ENCODE measurements around the gene OGDHL. TPM values are rescaled to one million over a fixed set of nuclear protein-coding genes. Genes with fewer than 3 reads are reported as not detected.
"Not testable (repeated sequence)": the region's sequence is repeated elsewhere in the genome, so short reads cannot be mapped to it uniquely, and the experiment has no call there.

OGDHL gene
- total RNA-seq, 1 donor from 2014 or later, result 1.7 TPM

GRCh38 chr10:49756641-49757040 lies 5.5 kb downstream of the OGDHL start:
- no peak for DNase-seq (ENCODE audit: extremely low spot score, unreplicated experiment)
- Mint-ChIP-seq H3K36me3 (ENCODE audit: unreplicated experiment) (no peaks in the 10 kb centered on the region), H3K27ac (ENCODE audit: unreplicated experiment) (no peak overlapping the region), H3K27me3 (ENCODE audit: unreplicated experiment) (peaks cover 15% of the 10 kb centered on the region), H3K9me3 (ENCODE audit: unreplicated experiment) (no peaks in the 10 kb centered on the region), H3K4me3 (ENCODE audit: unreplicated experiment) (no peak overlapping the region), H3K4me1 (ENCODE audit: unreplicated experiment) (no peaks in the 10 kb centered on the region)
- TF ChIP-seq CTCF (IDR thresholded peaks at IDR 0.05), result no peak

- TF ChIP-seq CTCF (IDR thresholded peaks at IDR 0.05), result no peak
- no peak overlapping the region for H3K27ac Mint-ChIP-seq (ENCODE audit: unreplicated experiment)
- H3K27me3 Mint-ChIP-seq (ENCODE audit: unreplicated experiment), result peaks cover 15% of the 10 kb centered on the region
- H3K4me1 Mint-ChIP-seq (ENCODE audit: unreplicated experiment), result no peaks in the 10 kb centered on the region
- no peak for DNase-seq (ENCODE audit: extremely low spot score, unreplicated experiment)
- no peaks in the 10 kb centered on the region for H3K9me3 Mint-ChIP-seq (ENCODE audit: unreplicated experiment)
- no peak overlapping the region for H3K4me3 Mint-ChIP-seq (ENCODE audit: unreplicated experiment)
- H3K36me3 Mint-ChIP-seq (ENCODE audit: unreplicated experiment), result no peaks in the 10 kb centered on the region
Measured at GRCh38 chr10:49756031-49756430, 6.1 kb downstream of the OGDHL start.

- H3K4me3 Mint-ChIP-seq (ENCODE audit: unreplicated experiment); H3K27ac Mint-ChIP-seq (ENCODE audit: unreplicated experiment); H3K9me3 Mint-ChIP-seq (ENCODE audit: unreplicated experiment); DNase-seq (ENCODE audit: extremely low spot score, unreplicated experiment); H3K4me1 Mint-ChIP-seq (ENCODE audit: unreplicated experiment); H3K36me3 Mint-ChIP-seq (ENCODE audit: unreplicated experiment): not testable (repeated sequence)
- H3K27me3 Mint-ChIP-seq (ENCODE audit: unreplicated experiment), result peaks cover 15% of the 10 kb centered on the region
Measured at GRCh38 chr10:49754951-49755350, 7.2 kb downstream of the OGDHL start.

- no peaks in the 10 kb centered on the region for H3K4me1 Mint-ChIP-seq (ENCODE audit: unreplicated experiment)
- peaks cover 17% of the 10 kb centered on the region for H3K27me3 Mint-ChIP-seq (ENCODE audit: unreplicated experiment)
- H3K9me3 Mint-ChIP-seq (ENCODE audit: unreplicated experiment), result no peaks in the 10 kb centered on the region
- no peak for DNase-seq (ENCODE audit: extremely low spot score, unreplicated experiment)
- TF ChIP-seq CTCF (IDR thresholded peaks at IDR 0.05), result no peak
- H3K36me3 Mint-ChIP-seq (ENCODE audit: unreplicated experiment), result no peaks in the 10 kb centered on the region
- no peak overlapping the region for H3K4me3 Mint-ChIP-seq (ENCODE audit: unreplicated experiment)
- H3K27ac Mint-ChIP-seq (ENCODE audit: unreplicated experiment), result no peak overlapping the region
Measured at GRCh38 chr10:49752584-49752983, 9.5 kb downstream of the OGDHL start.

GRCh38 chr10:49751636-49752510 lies 10.2 kb downstream of the OGDHL start:
- no peak overlapping the region for H3K4me3 Mint-ChIP-seq (ENCODE audit: unreplicated experiment)
- H3K27me3 Mint-ChIP-seq (ENCODE audit: unreplicated experiment), result peaks cover 22% of the 10 kb centered on the region
- TF ChIP-seq CTCF (IDR thresholded peaks at IDR 0.05), result no peak
- no peaks in the 10 kb centered on the region for H3K9me3 Mint-ChIP-seq (ENCODE audit: unreplicated experiment)
- H3K27ac Mint-ChIP-seq (ENCODE audit: unreplicated experiment), result no peak overlapping the region
- DNase-seq (ENCODE audit: extremely low spot score, unreplicated experiment), result no peak
- no peaks in the 10 kb centered on the region for H3K4me1 Mint-ChIP-seq (ENCODE audit: unreplicated experiment)
- no peaks in the 10 kb centered on the region for H3K36me3 Mint-ChIP-seq (ENCODE audit: unreplicated experiment)

All from osteocyte (in vitro differentiated cells).